Erythroblast (primary cell): ENCODE measurements around the gene BCAP31.

Experiments used
- GATA1 ChIP-seq: IDR thresholded peaks from 2 replicates; pipeline ENCODE4 v1.6.1; 2011; ENCODE audit warnings: low read depth, mild to moderate bottlenecking, control low read depth, low read length, moderate library complexity
- POLR2A ChIP-seq: IDR thresholded peaks from 2 replicates; pipeline ENCODE4 v1.6.1; 2011; ENCODE audit warnings: mild to moderate bottlenecking, low read length

- no peak for TF ChIP-seq POLR2A
- TF ChIP-seq GATA1 = no peak
Observed at GRCh38 chrX:153734871-153735270, 10.7 kb upstream of the BCAP31 start.
